Thyroid gland (tissue), 4 donors: Measurements from ENCODE around the gene IGF1. TPM values are rescaled to one million over a fixed set of nuclear protein-coding genes. Genes with fewer than 3 reads are reported as not detected.
A peak's percentile ranks its signal among the peaks of the same experiment; 100 is the strongest.
"Not testable (repeated sequence)": the region's sequence is repeated elsewhere in the genome, so short reads cannot be mapped to it uniquely, and the experiment has no call there.

ENCODE experiments used
- DNase-seq, 2 donors: peaks; one replicate each; pipeline ENCODE4 v3.0.0-alpha.2; 2019
- H3K27ac ChIP-seq, 3 donors: fragments of 200-600 bp; sonication (generic); 1 replicate in 2 of 3; 2 replicates in 1 of 3; pipeline ENCODE4 v1.5.1; 2016 to 2019; ENCODE audit warnings: mild to moderate bottlenecking in 1 of 3, moderate library complexity in 1 of 3
- H3K27me3 ChIP-seq: fragments of 200-600 bp; sonication (generic); one replicate; pipeline ENCODE4 v1.5.1; 2019
- H3K36me3 ChIP-seq, 2 donors: fragments of 200-600 bp; sonication (generic); one replicate each; pipeline ENCODE4 v1.5.1; 2016 to 2019
- H3K4me1 ChIP-seq, 2 donors: fragments of 200-600 bp; sonication (generic); one replicate each; pipeline ENCODE4 v1.5.1; 2017 to 2019
- H3K4me3 ChIP-seq, 3 donors: fragments of 200-600 bp; sonication (generic); replicated peaks in 1 of 3; 1 replicate in 2 of 3; 2 replicates in 1 of 3; pipeline ENCODE4 v1.5.1; 2016; ENCODE audit warnings: mild to moderate bottlenecking in 1 of 3
- H3K9me3 ChIP-seq: fragments of 200-600 bp; sonication (generic); one replicate; pipeline ENCODE4 v1.5.1; 2017
- CTCF ChIP-seq, 6 experiments: fragments of 200-600 bp in 3 of 6; fragments of 450-650 bp in 3 of 6; sonication (generic) in 3 of 6; IDR thresholded peaks; one replicate each; pipeline ENCODE4 v1.5.1; 2016 to 2019; ENCODE audit warnings: antibody characterized with exemption in 6 of 6, mild to moderate bottlenecking in 2 of 6, inconsistent platforms in 1 of 6, moderate library complexity in 1 of 6
- POLR2A ChIP-seq, 2 donors: fragments of 450-650 bp; IDR thresholded peaks; one replicate each; pipeline ENCODE4 v1.6.1; 2017; ENCODE audit warnings: antibody characterized with exemption in 2 of 2, mild to moderate bottlenecking in 2 of 2, moderate library complexity in 1 of 2
- WGBS, 2 donors: methylation state at CpG; one replicate each; pipeline ENCODE4 v1.1.5; 2017; 5-methylcytosine and 5-hydroxymethylcytosine counted together
- intact Hi-C: fragments of 100-400 bp; cut with DNase I; formaldehyde crosslinking; loops from one replicate; pipeline ENCODE4 v1.15.1; 2023
- total RNA-seq, 4 donors: library from RNA; depleted of rRNA; stranded (reverse); fragments of >200 nt; gene quantifications; one replicate each; pipeline ENCODE4 v1.2.3, GENCODE V29; 2016

IGF1 gene
- total RNA-seq, 4 donors from 2014 or later, result 74.0 to 134 (median 111) TPM

GRCh38 chr12:102356690-102357089 is 123.7 kb downstream of the IGF1 start:
- Histone ChIP-seq H3K4me3 (no peak overlapping the region), H3K36me3 (no peaks in the 10 kb centered on the region), H3K9me3 (no peaks in the 10 kb centered on the region), H3K27me3 (no peaks in the 10 kb centered on the region), H3K4me1 (no peaks in the 10 kb centered on the region), H3K27ac (no peak overlapping the region)
- DNase-seq, result peak; percentile 12 to 59
- 57 to 73% methylated on average over 2 of the region's 2 CpGs for WGBS, 2 donors
- TF ChIP-seq CTCF (IDR thresholded peaks at IDR 0.05) (no peak), POLR2A (IDR thresholded peaks at IDR 0.05) (no peak)
- intact Hi-C loops, result no loop called here

GRCh38 chr12:102354281-102354680 is 126.1 kb downstream of the IGF1 start:
- H3K9me3 ChIP-seq, intact Hi-C loops, H3K4me3 ChIP-seq, H3K27ac ChIP-seq, DNase-seq, H3K4me1 ChIP-seq, H3K36me3 ChIP-seq, H3K27me3 ChIP-seq: not testable (repeated sequence)
- WGBS, 2 donors, result 93 to 100% methylated on average over 1 of the region's 1 CpG

GRCh38 chr12:102351322-102351721 is 129.0 kb downstream of the IGF1 start:
- Histone ChIP-seq H3K27me3 (no peaks in the 10 kb centered on the region), H3K36me3 (no peaks in the 10 kb centered on the region), H3K4me3 (no peak overlapping the region), H3K27ac (no peak overlapping the region), H3K9me3 (no peaks in the 10 kb centered on the region), H3K4me1 (no peaks in the 10 kb centered on the region)
- intact Hi-C loops, result no loop called here
- 88 to 89% methylated on average over 4 of the region's 4 CpGs for WGBS, 2 donors
- no peak for DNase-seq
- TF ChIP-seq CTCF (IDR thresholded peaks at IDR 0.05) (no peak), POLR2A (IDR thresholded peaks at IDR 0.05) (no peak)

DNA sequence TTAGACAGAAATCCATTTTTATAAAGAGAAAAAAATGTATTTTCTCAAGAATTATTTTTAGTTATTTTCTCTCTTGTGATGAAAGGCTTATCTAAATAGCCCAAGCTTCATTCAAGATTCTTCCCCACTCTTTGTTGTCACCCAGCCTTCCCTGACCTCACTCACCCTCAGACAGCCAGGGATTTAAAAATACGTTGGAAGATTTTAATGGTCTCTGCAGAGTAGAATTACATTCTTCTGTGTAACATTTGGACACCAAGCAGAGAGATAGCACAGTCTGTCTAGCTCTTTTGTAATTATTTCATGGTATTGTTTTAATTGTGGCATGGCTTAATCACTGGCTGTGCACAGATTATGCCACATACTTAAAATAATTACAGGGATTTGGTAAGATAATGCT is 130.3 kb downstream of the IGF1 start:
- DNase-seq, result no peak
- Histone ChIP-seq H3K27me3 (no peaks in the 10 kb centered on the region), H3K4me3 (no peak overlapping the region), H3K4me1 (no peaks in the 10 kb centered on the region), H3K36me3 (no peaks in the 10 kb centered on the region), H3K9me3 (no peaks in the 10 kb centered on the region), H3K27ac (no peak overlapping the region)
- intact Hi-C loops, result no loop called here
- TF ChIP-seq CTCF (IDR thresholded peaks at IDR 0.05), result no peak
- TF ChIP-seq POLR2A (IDR thresholded peaks at IDR 0.05), result no peak
- 53 to 64% methylated on average over 1 of the region's 1 CpG for WGBS, 2 donors

DNA sequence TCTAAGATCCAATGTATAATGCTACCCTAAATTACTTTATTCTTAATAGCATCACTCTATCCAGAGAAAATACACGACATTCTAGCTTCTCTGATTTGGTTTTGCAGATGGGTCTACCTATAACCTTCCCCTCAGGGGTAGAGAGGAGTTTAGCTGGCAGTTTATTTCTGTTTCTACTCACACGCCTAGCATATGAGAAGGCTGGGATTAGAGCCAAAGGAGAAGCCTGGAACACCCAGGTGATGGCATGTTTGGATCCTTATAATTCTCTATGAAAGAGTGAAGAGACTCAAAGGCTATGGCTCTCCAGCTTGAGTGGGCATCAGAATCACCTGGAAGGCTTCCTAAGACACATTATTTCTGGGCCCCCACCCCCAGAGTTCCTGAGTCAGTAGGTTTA is 131.3 kb downstream of the IGF1 start:
- intact Hi-C loops, result no loop called here
- Histone ChIP-seq H3K4me1 (no peaks in the 10 kb centered on the region), H3K27ac (no peak overlapping the region), H3K9me3 (no peaks in the 10 kb centered on the region), H3K4me3 (no peak overlapping the region), H3K36me3 (no peaks in the 10 kb centered on the region), H3K27me3 (no peaks in the 10 kb centered on the region)
- DNase-seq, result no peak
- TF ChIP-seq POLR2A (IDR thresholded peaks at IDR 0.05) (no peak), CTCF (IDR thresholded peaks at IDR 0.05) (no peak)
- WGBS, 2 donors, result 65 to 73% methylated on average over 2 of the region's 2 CpGs

DNA sequence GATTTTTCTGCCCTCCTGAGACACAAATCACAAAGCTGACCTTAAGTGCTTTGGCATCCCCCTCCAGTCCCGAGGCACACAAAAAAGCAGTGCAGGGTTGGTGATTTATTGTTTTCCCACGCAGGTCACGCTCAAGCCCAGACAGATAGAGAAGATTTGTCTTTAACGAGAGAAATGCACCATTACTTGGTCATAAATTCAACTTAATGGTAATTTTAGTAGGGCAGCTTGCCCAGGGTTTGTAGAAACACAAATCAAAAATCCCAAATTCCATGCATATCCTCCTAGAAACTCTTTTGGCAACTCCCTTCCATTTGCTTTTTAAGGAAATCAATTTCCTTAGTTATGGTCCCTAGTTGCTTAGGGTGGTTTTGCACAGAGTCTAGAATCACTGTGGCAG is 132.6 kb downstream of the IGF1 start:
- Histone ChIP-seq H3K9me3 (no peaks in the 10 kb centered on the region), H3K36me3 (no peaks in the 10 kb centered on the region), H3K4me1 (no peaks in the 10 kb centered on the region), H3K27ac (no peak overlapping the region), H3K27me3 (no peaks in the 10 kb centered on the region), H3K4me3 (no peak overlapping the region)
- TF ChIP-seq CTCF (IDR thresholded peaks at IDR 0.05), result no peak
- TF ChIP-seq POLR2A (IDR thresholded peaks at IDR 0.05), result no peak
- intact Hi-C loops, result no loop called here
- no peak for DNase-seq
- WGBS, 2 donors, result 87% methylated on average over 4 of the region's 4 CpGs
